NCI-H1092 (cell line): Measurements from ENCODE around the gene GH1.
"Not testable (repeated sequence)": the region's sequence is repeated elsewhere in the genome, so short reads cannot be mapped to it uniquely, and the experiment has no call there.

Source experiments
- DNase-seq: peaks from one replicate; lab custom pipeline; 2025; lab: John Stamatoyannopoulos, UW

GH1 gene

GRCh38 chr17:63896524-63897354 is 21.9 kb downstream of the GH1 start, which contains the start of gene CSH1:
Gene CSH1 (minus strand): TSS chr17:63896574. CDS start chr17:63896511, 63 bp downstream.
- not testable (repeated sequence) for DNase-seq

GRCh38 chr17:63894821-63895220 is 23.8 kb downstream of the GH1 start:
- DNase-seq, result not testable (repeated sequence)

GRCh38 chr17:63894021-63894420 is 24.6 kb downstream of the GH1 start:
- not testable (repeated sequence) for DNase-seq

- not testable (repeated sequence) for DNase-seq
Measured at GRCh38 chr17:63892316-63893037, 26.2 kb downstream of the GH1 start.

GRCh38 chr17:63889026-63889848 is 29.4 kb downstream of the GH1 start:
- DNase-seq, result peak; percentile 4

- DNase-seq, result not testable (repeated sequence)
Measured at GRCh38 chr17:63885119-63885518, 33.5 kb downstream of the GH1 start.

- not testable (repeated sequence) for DNase-seq
Measured at GRCh38 chr17:63882626-63883126, 36.0 kb downstream of the GH1 start.

GRCh38 chr17:63881935-63882601 is 36.6 kb downstream of the GH1 start, which contains the start of gene GH2:
Gene GH2 (minus strand): TSS chr17:63881944. CDS start chr17:63881801, 143 bp downstream.
- DNase-seq, result no peak

- DNase-seq, result not testable (repeated sequence)
Measured at GRCh38 chr17:63881337-63881736, 37.3 kb downstream of the GH1 start.

- DNase-seq, result no peak
Measured at GRCh38 chr17:63880706-63881105, 37.9 kb downstream of the GH1 start.

- not testable (repeated sequence) for DNase-seq
Measured at GRCh38 chr17:63878413-63878812, 40.2 kb downstream of the GH1 start.

GRCh38 chr17:63874693-63875092 is 43.9 kb downstream of the GH1 start:
- not testable (repeated sequence) for DNase-seq

GRCh38 chr17:63874061-63874626 is 44.5 kb downstream of the GH1 start:
- DNase-seq, result not testable (repeated sequence)

GRCh38 chr17:63873577-63873976 is 45.1 kb downstream of the GH1 start, which contains the start of gene CSH2:
Gene CSH2 (minus strand): TSS chr17:63873677. CDS start chr17:63873614, 63 bp downstream.
- DNase-seq, result not testable (repeated sequence)

- DNase-seq, result not testable (repeated sequence)
Measured at GRCh38 chr17:63871646-63872365, 46.8 kb downstream of the GH1 start.

GRCh38 chr17:63870292-63870665 is 48.4 kb downstream of the GH1 start:
- not testable (repeated sequence) for DNase-seq

- DNase-seq, result not testable (repeated sequence)
Measured at GRCh38 chr17:63869491-63870291, 48.9 kb downstream of the GH1 start.
